ENCODE measurements around the gene PNLDC1. TPM values are rescaled to one million over a fixed set of nuclear protein-coding genes. Genes with fewer than 3 reads are reported as not detected.

The PNLDC1 gene
- total and polyA plus RNA-seq, 2 experiments from 2014 or later: 0.11 TPM; not detected in 1

DNA sequence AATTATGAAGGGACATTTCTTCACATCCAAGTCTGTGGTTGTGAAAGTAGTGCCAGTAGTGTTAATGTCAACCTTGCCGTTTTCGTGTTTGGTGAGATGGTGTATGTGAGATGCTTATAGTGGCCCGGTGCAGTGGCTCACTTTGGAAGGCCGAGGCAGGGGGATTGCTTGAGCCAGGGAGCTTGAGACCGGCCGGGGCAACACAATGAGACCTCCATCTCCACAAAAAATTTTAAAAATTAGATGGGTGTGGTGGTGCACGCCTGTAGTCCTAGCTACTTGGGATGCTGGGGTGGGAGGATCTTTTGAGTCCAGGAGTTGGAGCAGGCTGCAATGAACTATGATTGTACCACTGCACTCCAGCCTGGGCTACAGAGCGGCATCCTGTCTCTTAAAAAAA, 37.4 kb downstream of the PNLDC1 start:
- no peak overlapping the region for H3K4me3 ChIP-seq
- H4K20me1 ChIP-seq (ENCODE audit: insufficient read depth, poor library complexity, severe bottlenecking): no peaks in the 10 kb centered on the region
- H2AFZ ChIP-seq: no peak overlapping the region
- no peaks in the 10 kb centered on the region for H3K4me1 ChIP-seq (ENCODE audit: insufficient read depth)
- no peak for TF ChIP-seq EZH2phosphoT487 (IDR thresholded peaks at IDR 0.05; ENCODE audit: low read depth, severe bottlenecking, unreplicated experiment)
- TF ChIP-seq EZH2 (IDR thresholded peaks at IDR 0.05; ENCODE audit: borderline replicate concordance): no peak
- TF ChIP-seq, protein P1, sequence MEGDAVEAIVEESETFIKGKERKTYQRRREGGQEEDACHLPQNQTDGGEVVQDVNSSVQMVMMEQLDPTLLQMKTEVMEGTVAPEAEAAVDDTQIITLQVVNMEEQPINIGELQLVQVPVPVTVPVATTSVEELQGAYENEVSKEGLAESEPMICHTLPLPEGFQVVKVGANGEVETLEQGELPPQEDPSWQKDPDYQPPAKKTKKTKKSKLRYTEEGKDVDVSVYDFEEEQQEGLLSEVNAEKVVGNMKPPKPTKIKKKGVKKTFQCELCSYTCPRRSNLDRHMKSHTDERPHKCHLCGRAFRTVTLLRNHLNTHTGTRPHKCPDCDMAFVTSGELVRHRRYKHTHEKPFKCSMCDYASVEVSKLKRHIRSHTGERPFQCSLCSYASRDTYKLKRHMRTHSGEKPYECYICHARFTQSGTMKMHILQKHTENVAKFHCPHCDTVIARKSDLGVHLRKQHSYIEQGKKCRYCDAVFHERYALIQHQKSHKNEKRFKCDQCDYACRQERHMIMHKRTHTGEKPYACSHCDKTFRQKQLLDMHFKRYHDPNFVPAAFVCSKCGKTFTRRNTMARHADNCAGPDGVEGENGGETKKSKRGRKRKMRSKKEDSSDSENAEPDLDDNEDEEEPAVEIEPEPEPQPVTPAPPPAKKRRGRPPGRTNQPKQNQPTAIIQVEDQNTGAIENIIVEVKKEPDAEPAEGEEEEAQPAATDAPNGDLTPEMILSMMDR (IDR thresholded peaks at IDR 0.05; ENCODE audit: poor library complexity): no peak
- H3K27me3 ChIP-seq: no peaks in the 10 kb centered on the region
- H3K79me2 ChIP-seq: no peaks in the 10 kb centered on the region
- DNase-seq (ENCODE audit: low spot score): no peak
- H3K4me2 ChIP-seq: no peak overlapping the region
- H3K9me3 ChIP-seq (ENCODE audit: low read depth): no peaks in the 10 kb centered on the region
- H3K27ac ChIP-seq: no peak overlapping the region
- WGBS (ENCODE audit: low lambda C conversion rate, missing lambda C conversion rate): 89% methylated on average over 8 of the region's 8 CpGs
- H3K9me2 ChIP-seq (replicated peaks; ENCODE audit: insufficient read depth): no peaks in the 10 kb centered on the region
- H3K36me3 ChIP-seq (replicated peaks; ENCODE audit: insufficient read depth, low read depth): no peaks in the 10 kb centered on the region

DNA sequence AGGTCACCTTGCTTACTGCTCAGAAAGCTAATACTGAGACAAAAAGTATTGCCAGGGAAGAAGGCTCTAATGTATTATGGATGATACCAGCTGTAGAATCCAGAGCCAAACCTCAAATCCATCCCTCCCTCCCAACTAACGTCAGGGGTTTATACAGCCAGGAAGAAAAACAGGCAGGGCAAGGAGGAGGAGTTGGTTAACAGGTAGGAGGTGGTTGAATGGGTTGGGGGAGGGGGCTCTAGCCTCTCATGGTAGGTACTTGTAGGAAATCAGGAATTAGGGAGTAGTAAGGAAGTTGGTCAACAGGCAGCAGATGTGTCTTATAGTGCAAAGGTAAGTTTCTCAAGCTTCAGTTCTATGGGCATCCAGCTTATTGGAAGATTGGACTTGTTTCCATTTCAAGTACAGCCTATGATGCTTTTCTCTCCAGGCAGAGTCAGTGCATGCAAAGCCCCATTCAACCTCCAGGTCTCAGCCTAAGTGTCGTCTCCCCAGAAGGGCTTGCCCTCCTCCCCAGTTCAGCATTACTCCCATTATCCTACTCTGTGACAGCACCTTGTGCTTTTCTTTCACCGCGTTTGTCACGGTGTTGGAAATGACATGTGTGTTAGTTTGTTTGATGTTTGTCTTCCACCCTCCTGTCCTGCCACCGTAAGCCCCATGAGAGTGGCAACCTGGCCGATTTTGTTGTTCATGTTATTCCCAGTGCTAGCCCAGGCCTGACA, 38.1 kb downstream of the PNLDC1 start:
- Histone ChIP-seq H3K79me2 (no peaks in the 10 kb centered on the region), H3K27me3 (no peaks in the 10 kb centered on the region), H2AFZ (no peak overlapping the region), H3K4me1 (ENCODE audit: insufficient read depth) (no peaks in the 10 kb centered on the region), H4K20me1 (ENCODE audit: insufficient read depth, poor library complexity, severe bottlenecking) (no peaks in the 10 kb centered on the region), H3K4me3 (no peak overlapping the region), H3K9me3 (ENCODE audit: low read depth) (no peaks in the 10 kb centered on the region), H3K9me2 (replicated peaks; ENCODE audit: insufficient read depth) (no peaks in the 10 kb centered on the region), H3K27ac (no peak overlapping the region), H3K36me3 (replicated peaks; ENCODE audit: insufficient read depth, low read depth) (no peaks in the 10 kb centered on the region), H3K4me2 (no peak overlapping the region)
- no peak for DNase-seq (ENCODE audit: low spot score)
- TF ChIP-seq EZH2 (IDR thresholded peaks at IDR 0.05; ENCODE audit: borderline replicate concordance) (no peak), EZH2phosphoT487 (IDR thresholded peaks at IDR 0.05; ENCODE audit: low read depth, severe bottlenecking, unreplicated experiment) (no peak)
- TF ChIP-seq, protein P1 (IDR thresholded peaks at IDR 0.05; ENCODE audit: poor library complexity): no peak
- 85% methylated on average over 7 of the region's 7 CpGs for WGBS (ENCODE audit: low lambda C conversion rate, missing lambda C conversion rate)

DNA sequence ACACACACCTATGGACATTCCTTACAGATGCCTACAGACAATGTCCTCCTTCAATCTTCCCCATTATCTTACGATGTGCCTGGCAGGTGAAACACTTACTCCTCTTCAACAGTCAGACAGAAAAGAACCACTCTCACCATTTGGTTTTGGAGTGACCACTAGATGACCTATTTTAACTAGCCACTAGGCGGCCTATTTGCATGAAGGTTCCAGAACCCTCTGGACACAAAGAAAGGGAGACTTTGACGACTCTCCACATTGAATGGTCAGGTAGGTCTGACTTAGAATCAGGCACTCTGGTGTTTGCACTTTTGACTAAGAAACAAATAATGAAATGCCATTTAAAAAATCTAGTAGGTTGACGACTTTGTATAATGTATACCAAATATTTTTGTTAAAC, 42.0 kb downstream of the PNLDC1 start:
- Histone ChIP-seq H3K4me1 (ENCODE audit: insufficient read depth) (no peaks in the 10 kb centered on the region), H2AFZ (no peak overlapping the region), H3K79me2 (no peaks in the 10 kb centered on the region), H3K27ac (no peak overlapping the region), H3K27me3 (no peaks in the 10 kb centered on the region), H3K4me3 (no peak overlapping the region), H3K9me3 (ENCODE audit: low read depth) (no peaks in the 10 kb centered on the region), H3K36me3 (replicated peaks; ENCODE audit: insufficient read depth, low read depth) (no peaks in the 10 kb centered on the region), H3K4me2 (no peak overlapping the region), H4K20me1 (ENCODE audit: insufficient read depth, poor library complexity, severe bottlenecking) (no peaks in the 10 kb centered on the region), H3K9me2 (replicated peaks; ENCODE audit: insufficient read depth) (no peaks in the 10 kb centered on the region)
- TF ChIP-seq EZH2phosphoT487 (IDR thresholded peaks at IDR 0.05; ENCODE audit: low read depth, severe bottlenecking, unreplicated experiment) (no peak), EZH2 (IDR thresholded peaks at IDR 0.05; ENCODE audit: borderline replicate concordance) (no peak)
- TF ChIP-seq, protein P1 (IDR thresholded peaks at IDR 0.05; ENCODE audit: poor library complexity): no peak
- WGBS (ENCODE audit: low lambda C conversion rate, missing lambda C conversion rate): 62% methylated on average over 4 of the region's 4 CpGs
- no peak for DNase-seq (ENCODE audit: low spot score)

Data from hepatocyte (in vitro differentiated cells).